Activated CD8-positive, alpha-beta T cell treated with anti-CD3 and anti-CD28 coated beads for 36 hours (primary cell): ENCODE data around the gene ABCG5. TPM values are rescaled to one million over a fixed set of nuclear protein-coding genes. Genes with fewer than 3 reads are reported as not detected.

Source experiments
- ATAC-seq: fragments of 200-7000 bp; cut with Tn5 transposase; one replicate; pipeline ENCODE4 v1.10.0; 2021; ENCODE audit warnings: mild to moderate bottlenecking, moderate library complexity
- CTCF ChIA-PET: fragments of 350-600 bp; sonication (Branson Sonifier 250); formaldehyde crosslinking; loops from one replicate; lab custom pipeline; 2021; ENCODE audit warnings: antibody characterized with exemption; lab: Charles Lee
- POLR2A ChIA-PET: fragments of 350-600 bp; sonication (Branson Sonifier 250); formaldehyde crosslinking; loops from one replicate; lab custom pipeline; 2021; ENCODE audit warnings: antibody characterized with exemption; lab: Charles Lee
- DNase-seq: peaks from one replicate; pipeline ENCODE4 v3.0.0-alpha.2; 2020
- H3K27ac Mint-ChIP-seq: one replicate; pipeline ENCODE4 v1.8.0; 2021; ENCODE audit warnings: mild to moderate bottlenecking, mixed read lengths
- H3K27me3 Mint-ChIP-seq: one replicate; pipeline ENCODE4 v1.8.0; 2021; ENCODE audit warnings: mixed read lengths
- H3K36me3 Mint-ChIP-seq: one replicate; pipeline ENCODE4 v1.8.0; 2021; ENCODE audit warnings: low read depth, mixed read lengths
- H3K4me1 Mint-ChIP-seq: one replicate; pipeline ENCODE4 v1.8.0; 2021; ENCODE audit warnings: low read depth, mixed read lengths
- H3K4me3 Mint-ChIP-seq: one replicate; pipeline ENCODE4 v1.8.0; 2021; ENCODE audit warnings: mild to moderate bottlenecking, moderate library complexity, mixed read lengths
- H3K9me3 Mint-ChIP-seq: one replicate; pipeline ENCODE4 v1.8.0; 2021; ENCODE audit warnings: mixed read lengths
- CTCF ChIP-seq: fragments of 200-600 bp; IDR thresholded peaks from one replicate; pipeline ENCODE4 v1.8.0; 2022; ENCODE audit warnings: antibody characterized with exemption, mild to moderate bottlenecking
- intact Hi-C: fragments of 100-400 bp; cut with micrococcal nuclease; formaldehyde crosslinking; loops from one replicate; pipeline ENCODE4 v1.10.0; 2022
- total RNA-seq, 2 experiments: library from RNA; stranded (reverse); gene quantifications; one replicate each; pipeline ENCODE4 v1.2.3, GENCODE V29; 2021

Gene ABCG5
- total RNA-seq, 2 experiments from 2014 or later = not detected

- no peaks in the 10 kb centered on the region for H3K36me3 Mint-ChIP-seq
- ATAC-seq (no peak), DNase-seq (no peak)
- no peak overlapping the region for H3K4me3 Mint-ChIP-seq
- no peak overlapping the region for H3K27ac Mint-ChIP-seq
- no peaks in the 10 kb centered on the region for H3K27me3 Mint-ChIP-seq
- intact Hi-C loops = no loop called here
- peaks cover 7% of the 10 kb centered on the region for H3K4me1 Mint-ChIP-seq
- CTCF ChIA-PET = no interaction called here
- no peaks in the 10 kb centered on the region for H3K9me3 Mint-ChIP-seq
- POLR2A ChIA-PET = no interaction called here
- no peak for TF ChIP-seq CTCF
Observed at GRCh38 chr2:43814711-43815110, 23.9 kb downstream of the ABCG5 start.

- no peak overlapping the region for H3K4me3 Mint-ChIP-seq
- no peaks in the 10 kb centered on the region for H3K36me3 Mint-ChIP-seq
- DNase-seq (no peak), ATAC-seq (no peak)
- no peak for TF ChIP-seq CTCF
- ChIA-PET CTCF (interaction anchor here (0.7 kb wide), 1 partner anchor 9 kb away, joined by 3 read pairs; no protein-coding TSS in a partner anchor), POLR2A (no interaction called here)
- no peaks in the 10 kb centered on the region for H3K27me3 Mint-ChIP-seq
- H3K9me3 Mint-ChIP-seq = no peaks in the 10 kb centered on the region
- no peaks in the 10 kb centered on the region for H3K4me1 Mint-ChIP-seq
- intact Hi-C loops = no loop called here
- no peak overlapping the region for H3K27ac Mint-ChIP-seq
Observed at GRCh38 chr2:43812947-43813346, 25.7 kb downstream of the ABCG5 start.

GRCh38 chr2:43812006-43812405 lies 26.6 kb downstream of the ABCG5 start:
- TF ChIP-seq CTCF = no peak
- Mint-ChIP-seq H3K4me3 (no peak overlapping the region), H3K27me3 (no peaks in the 10 kb centered on the region), H3K9me3 (no peaks in the 10 kb centered on the region), H3K27ac (no peak overlapping the region), H3K36me3 (no peaks in the 10 kb centered on the region), H3K4me1 (no peaks in the 10 kb centered on the region)
- intact Hi-C loops = no loop called here
- DNase-seq (no peak), ATAC-seq (no peak)
- ChIA-PET POLR2A (no interaction called here), CTCF (no interaction called here)

- no peaks in the 10 kb centered on the region for H3K27me3 Mint-ChIP-seq
Observed at GRCh38 chr2:43810888-43811287, 27.8 kb downstream of the ABCG5 start.

GRCh38 chr2:43810452-43810851 lies 28.2 kb downstream of the ABCG5 start:
- TF ChIP-seq CTCF = no peak
- intact Hi-C loops = no loop called here

More at GRCh38 chr2:43810888-43811287, 27.8 kb downstream of the ABCG5 start:
- no peak for TF ChIP-seq CTCF
- CTCF ChIA-PET = no interaction called here
- Mint-ChIP-seq H3K4me3 (no peak overlapping the region), H3K36me3 (no peaks in the 10 kb centered on the region), H3K27ac (no peak overlapping the region), H3K4me1 (no peaks in the 10 kb centered on the region), H3K9me3 (no peaks in the 10 kb centered on the region)
- intact Hi-C loops = no loop called here
- DNase-seq (no peak), ATAC-seq (no peak)
- POLR2A ChIA-PET = no interaction called here

More at GRCh38 chr2:43810452-43810851, 28.2 kb downstream of the ABCG5 start:
- DNase-seq (no peak), ATAC-seq (no peak)
- Mint-ChIP-seq H3K27me3 (no peaks in the 10 kb centered on the region), H3K4me1 (no peaks in the 10 kb centered on the region), H3K9me3 (no peaks in the 10 kb centered on the region), H3K27ac (no peak overlapping the region), H3K36me3 (no peaks in the 10 kb centered on the region), H3K4me3 (no peak overlapping the region)
- ChIA-PET POLR2A (no interaction called here), CTCF (no interaction called here)
